SK-N-SH (cell line): ENCODE measurements around the gene CALU. TPM values are rescaled to one million over a fixed set of nuclear protein-coding genes. Genes with fewer than 3 reads are reported as not detected.

ENCODE experiments used
- CTCF ChIA-PET: fragments of 300-600, 350-600 bp; formaldehyde crosslinking; extraction: SDS; loops from one replicate; lab custom pipeline; 2021; lab: Yijun Ruan, JAX
- POLR2A ChIA-PET: fragments of 350-600 bp; sonication (Branson Sonifier 250); formaldehyde crosslinking; extraction: SDS; loops from one replicate; lab custom pipeline; 2020; ENCODE audit warnings: antibody characterized with exemption, inconsistent platforms; lab: Yijun Ruan, JAX
- DNase-seq: peaks from one replicate; pipeline ENCODE4 v3.0.0; 2012
- H2AFZ ChIP-seq: fragments of 200-600 bp; sonication (generic); 2 replicates; pipeline ENCODE4 v1.8.1; 2016; ENCODE audit warnings: antibody characterized with exemption, mild to moderate bottlenecking, low read depth
- H3F3A ChIP-seq: fragments of 200-600 bp; sonication (generic); replicated peaks from 2 replicates; pipeline ENCODE3; 2016; ENCODE audit warnings: antibody characterized with exemption, mild to moderate bottlenecking; ENCODE audit not compliant: insufficient read depth
- H3K27ac ChIP-seq, 2 experiments: fragments of 200-500 bp in 1 of 2; fragments of 200-600 bp in 1 of 2; sonication (Bioruptor generic) in 1 of 2; sonication (generic), shearing (Covaris generic) in 1 of 2; 2 replicates each; pipeline versions ENCODE4 v1.5.1 to v1.6.1; 2014 to 2016; ENCODE audit warnings: low read depth in 2 of 2, inconsistent platforms in 1 of 2, low read length in 1 of 2, mild to moderate bottlenecking in 1 of 2, mixed read lengths in 1 of 2
- H3K27me3 ChIP-seq: fragments of 200-600 bp; sonication (generic), shearing (Covaris generic); 2 replicates; pipeline ENCODE4 v1.6.1; 2016; ENCODE audit warnings: mixed run types; ENCODE audit not compliant: insufficient read depth
- H3K36me3 ChIP-seq, 2 experiments: fragments of 200-500 bp in 1 of 2; fragments of 200-600 bp in 1 of 2; sonication (Bioruptor generic) in 1 of 2; sonication (generic) in 1 of 2; replicated peaks in 1 of 2; 2 replicates each; pipeline versions ENCODE3 to v1.5.1; 2014 to 2016; ENCODE audit warnings: low read length in 1 of 2, mild to moderate bottlenecking in 1 of 2; ENCODE audit not compliant: insufficient read depth in 2 of 2, control insufficient read depth in 1 of 2
- H3K4me1 ChIP-seq, 2 experiments: fragments of 200-500 bp in 1 of 2; fragments of 200-600 bp in 1 of 2; sonication (Bioruptor generic) in 1 of 2; sonication (generic), shearing (Covaris generic) in 1 of 2; 2 replicates each; pipeline versions ENCODE4 v1.5.1 to v1.6.1; 2014 to 2016; ENCODE audit warnings: low read depth in 1 of 2, low read length in 1 of 2, mixed run types in 1 of 2; ENCODE audit not compliant: insufficient read depth in 2 of 2, control insufficient read depth in 1 of 2
- H3K4me2 ChIP-seq: fragments of 200-600 bp; sonication (generic), shearing (Covaris generic); 2 replicates; pipeline ENCODE4 v1.6.1; 2017; ENCODE audit warnings: mixed run types
- H3K4me3 ChIP-seq, 2 experiments: fragments of 200-500 bp in 1 of 2; fragments of 200-600 bp in 1 of 2; sonication (Bioruptor generic) in 1 of 2; sonication (generic), shearing (Covaris generic) in 1 of 2; 2 replicates each; pipeline versions ENCODE4 v1.5.1 to v1.8.1; 2014 to 2016; ENCODE audit warnings: low read depth in 2 of 2, inconsistent platforms in 1 of 2, low read length in 1 of 2, mild to moderate bottlenecking in 1 of 2, mixed read lengths in 1 of 2, moderate library complexity in 1 of 2
- H3K79me2 ChIP-seq: fragments of 200-600 bp; sonication (generic); 2 replicates; pipeline ENCODE4 v1.8.1; 2017; ENCODE audit warnings: mild to moderate bottlenecking; ENCODE audit not compliant: insufficient read depth
- H3K9ac ChIP-seq: fragments of 200-600 bp; sonication (generic); 2 replicates; pipeline ENCODE4 v1.6.1; 2017; ENCODE audit warnings: mixed run types
- H3K9me2 ChIP-seq: fragments of 200-600 bp; sonication (generic); 2 replicates; pipeline ENCODE4 v1.6.1; 2017; ENCODE audit warnings: mixed run types
- H3K9me3 ChIP-seq: fragments of 200-600 bp; sonication (generic); 2 replicates; pipeline ENCODE4 v1.6.1; 2017; ENCODE audit warnings: mixed run types, mild to moderate bottlenecking, moderate library complexity
- H4K20me1 ChIP-seq: fragments of 200-600 bp; sonication (generic); 2 replicates; pipeline ENCODE4 v1.6.1; 2017; ENCODE audit warnings: mild to moderate bottlenecking, mixed run types; ENCODE audit not compliant: insufficient read depth
- CHD2 ChIP-seq: fragments of 150-350 bp; IDR thresholded peaks from 2 replicates; pipeline ENCODE4 v1.6.1; 2018; ENCODE audit warnings: low read length; ENCODE audit not compliant: partially characterized antibody
- EZH2phosphoT487 ChIP-seq: fragments of 200-600 bp; sonication (generic); IDR thresholded peaks from 2 replicates; pipeline ENCODE4 v1.6.1; 2017; ENCODE audit warnings: low read depth, mixed run types, mild to moderate bottlenecking, antibody characterized with exemption, moderate library complexity, borderline replicate concordance
- FOSL2 ChIP-seq: IDR thresholded peaks from 2 replicates; pipeline ENCODE4 v1.4.0; 2012; ENCODE audit warnings: low read depth, mild to moderate bottlenecking, moderate library complexity, borderline replicate concordance
- FOXJ3 ChIP-seq: sonication (generic); formaldehyde crosslinking; IDR thresholded peaks from 2 replicates; pipeline ENCODE4 v1.5.1; 2020; ENCODE audit warnings: mild to moderate bottlenecking, missing genetic modification reagents
- GABPA ChIP-seq: IDR thresholded peaks from 2 replicates; pipeline ENCODE4 v1.4.0; 2012; ENCODE audit warnings: low read depth, mild to moderate bottlenecking
- GATA2 ChIP-seq: sonication (generic); formaldehyde crosslinking; IDR thresholded peaks from 2 replicates; pipeline ENCODE4 v1.5.0; 2020; ENCODE audit warnings: mild to moderate bottlenecking, missing genetic modification reagents
- JUND ChIP-seq: IDR thresholded peaks from 2 replicates; pipeline ENCODE4 v1.4.0; 2012
- NFIC ChIP-seq: IDR thresholded peaks from 2 replicates; pipeline ENCODE4 v1.4.0; 2012; ENCODE audit warnings: borderline replicate concordance
- RFX5 ChIP-seq: IDR thresholded peaks from 2 replicates; pipeline ENCODE4 v1.6.1; 2012; ENCODE audit warnings: mild to moderate bottlenecking, improper control_type of control experiment, low read length
- RXRA ChIP-seq: IDR thresholded peaks from 2 replicates; pipeline ENCODE4 v1.4.0; 2012; ENCODE audit warnings: low read depth, mild to moderate bottlenecking, borderline replicate concordance
- SIN3A ChIP-seq: IDR thresholded peaks from 2 replicates; pipeline ENCODE4 v1.6.1; 2012; ENCODE audit warnings: low read depth, mild to moderate bottlenecking, low read length, moderate library complexity, borderline replicate concordance
- TCF12 ChIP-seq: IDR thresholded peaks from 2 replicates; pipeline ENCODE4 v1.4.0; 2012
- TEAD4 ChIP-seq: IDR thresholded peaks from 2 replicates; pipeline ENCODE4 v1.4.0; 2012; ENCODE audit warnings: mild to moderate bottlenecking, borderline replicate concordance; ENCODE audit not compliant: insufficient read depth
- WGBS: methylation state at CpG from one replicate; pipeline ENCODE4 v1.1.6; 2017; ENCODE audit warnings: low lambda C conversion rate; 5-methylcytosine and 5-hydroxymethylcytosine counted together
- polyA plus RNA-seq, 3 experiments: library from polyadenylated mRNA; depleted of rRNA; stranded (reverse); fragments of >200 nt; gene quantifications; 2 replicates each; pipeline ENCODE4 v1.2.3, GENCODE V29; 2012
- TF ChIP-seq, protein P1 (sequence below): IDR thresholded peaks from 2 replicates; pipeline ENCODE4 v1.4.0; 2012; ENCODE audit warnings: low read depth
- TF ChIP-seq, protein P2 (sequence below): fragments of 150-350 bp; IDR thresholded peaks from 2 replicates; pipeline ENCODE4 v1.6.1; 2016; ENCODE audit warnings: mild to moderate bottlenecking, low read depth, low read length
- TF ChIP-seq, protein P3 (sequence below): fragments of 150-350 bp; IDR thresholded peaks from 2 replicates; pipeline ENCODE4 v1.6.1; 2017; ENCODE audit warnings: antibody characterized with exemption, low read length, low read depth, borderline replicate concordance
- TF ChIP-seq, protein P4 (sequence below): fragments of 200-600 bp; sonication (generic); IDR thresholded peaks from 2 replicates; pipeline ENCODE4 v1.6.1; 2017; ENCODE audit warnings: antibody characterized with exemption, mild to moderate bottlenecking, moderate library complexity
- TF ChIP-seq, protein P5 (sequence below): IDR thresholded peaks from 2 replicates; pipeline ENCODE4; 2012
- TF ChIP-seq, protein P6 (sequence below): IDR thresholded peaks from 2 replicates; pipeline ENCODE4 v1.4.0; 2012; ENCODE audit warnings: low read depth, borderline replicate concordance

Gene CALU
- polyA plus RNA-seq, 1 of the 3 experiments (the other 2 are of a cell fraction), result 195 TPM

DNA sequence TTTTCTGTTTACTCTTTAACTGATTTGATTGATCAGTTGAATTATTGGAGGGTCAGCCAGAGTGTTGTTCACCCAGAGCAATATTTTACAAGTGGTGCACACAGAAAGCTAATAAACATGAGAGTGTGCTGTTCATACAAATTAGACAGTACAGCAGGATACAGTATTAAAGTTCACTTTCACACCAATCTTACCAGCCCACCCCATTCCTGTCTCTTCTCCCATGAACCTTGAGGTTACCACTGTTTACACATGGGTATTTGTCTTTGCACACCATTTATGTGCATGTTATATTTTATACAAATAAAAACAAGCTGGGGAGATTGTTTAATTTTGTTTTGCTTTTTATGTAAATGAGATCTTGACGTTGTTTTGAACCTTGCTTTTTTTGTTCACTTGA is 6.5 kb downstream of the CALU start:
- peaks cover 100% of the 10 kb centered on the region for H3K79me2 ChIP-seq
- no peak for TF ChIP-seq JUND
- TF ChIP-seq, protein P1, sequence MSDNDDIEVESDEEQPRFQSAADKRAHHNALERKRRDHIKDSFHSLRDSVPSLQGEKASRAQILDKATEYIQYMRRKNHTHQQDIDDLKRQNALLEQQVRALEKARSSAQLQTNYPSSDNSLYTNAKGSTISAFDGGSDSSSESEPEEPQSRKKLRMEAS, result no peak
- TF ChIP-seq FOXJ3 (CRISPR knock-in tag), result no peak
- TF ChIP-seq RFX5, result no peak
- no peak for TF ChIP-seq GATA2 (CRISPR knock-in tag)
- TF ChIP-seq CHD2, result no peak
- TF ChIP-seq SIN3A, result no peak
- no peak for TF ChIP-seq TCF12
- TF ChIP-seq, protein P2, sequence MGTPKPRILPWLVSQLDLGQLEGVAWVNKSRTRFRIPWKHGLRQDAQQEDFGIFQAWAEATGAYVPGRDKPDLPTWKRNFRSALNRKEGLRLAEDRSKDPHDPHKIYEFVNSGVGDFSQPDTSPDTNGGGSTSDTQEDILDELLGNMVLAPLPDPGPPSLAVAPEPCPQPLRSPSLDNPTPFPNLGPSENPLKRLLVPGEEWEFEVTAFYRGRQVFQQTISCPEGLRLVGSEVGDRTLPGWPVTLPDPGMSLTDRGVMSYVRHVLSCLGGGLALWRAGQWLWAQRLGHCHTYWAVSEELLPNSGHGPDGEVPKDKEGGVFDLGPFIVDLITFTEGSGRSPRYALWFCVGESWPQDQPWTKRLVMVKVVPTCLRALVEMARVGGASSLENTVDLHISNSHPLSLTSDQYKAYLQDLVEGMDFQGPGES, result no peak
- TF ChIP-seq, protein P3, sequence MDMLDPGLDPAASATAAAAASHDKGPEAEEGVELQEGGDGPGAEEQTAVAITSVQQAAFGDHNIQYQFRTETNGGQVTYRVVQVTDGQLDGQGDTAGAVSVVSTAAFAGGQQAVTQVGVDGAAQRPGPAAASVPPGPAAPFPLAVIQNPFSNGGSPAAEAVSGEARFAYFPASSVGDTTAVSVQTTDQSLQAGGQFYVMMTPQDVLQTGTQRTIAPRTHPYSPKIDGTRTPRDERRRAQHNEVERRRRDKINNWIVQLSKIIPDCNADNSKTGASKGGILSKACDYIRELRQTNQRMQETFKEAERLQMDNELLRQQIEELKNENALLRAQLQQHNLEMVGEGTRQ, result no peak
- no peak for TF ChIP-seq TEAD4
- no peak for TF ChIP-seq FOSL2
- TF ChIP-seq, protein P4, sequence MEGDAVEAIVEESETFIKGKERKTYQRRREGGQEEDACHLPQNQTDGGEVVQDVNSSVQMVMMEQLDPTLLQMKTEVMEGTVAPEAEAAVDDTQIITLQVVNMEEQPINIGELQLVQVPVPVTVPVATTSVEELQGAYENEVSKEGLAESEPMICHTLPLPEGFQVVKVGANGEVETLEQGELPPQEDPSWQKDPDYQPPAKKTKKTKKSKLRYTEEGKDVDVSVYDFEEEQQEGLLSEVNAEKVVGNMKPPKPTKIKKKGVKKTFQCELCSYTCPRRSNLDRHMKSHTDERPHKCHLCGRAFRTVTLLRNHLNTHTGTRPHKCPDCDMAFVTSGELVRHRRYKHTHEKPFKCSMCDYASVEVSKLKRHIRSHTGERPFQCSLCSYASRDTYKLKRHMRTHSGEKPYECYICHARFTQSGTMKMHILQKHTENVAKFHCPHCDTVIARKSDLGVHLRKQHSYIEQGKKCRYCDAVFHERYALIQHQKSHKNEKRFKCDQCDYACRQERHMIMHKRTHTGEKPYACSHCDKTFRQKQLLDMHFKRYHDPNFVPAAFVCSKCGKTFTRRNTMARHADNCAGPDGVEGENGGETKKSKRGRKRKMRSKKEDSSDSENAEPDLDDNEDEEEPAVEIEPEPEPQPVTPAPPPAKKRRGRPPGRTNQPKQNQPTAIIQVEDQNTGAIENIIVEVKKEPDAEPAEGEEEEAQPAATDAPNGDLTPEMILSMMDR, result no peak
- TF ChIP-seq GABPA, result no peak
- TF ChIP-seq, protein P5, sequence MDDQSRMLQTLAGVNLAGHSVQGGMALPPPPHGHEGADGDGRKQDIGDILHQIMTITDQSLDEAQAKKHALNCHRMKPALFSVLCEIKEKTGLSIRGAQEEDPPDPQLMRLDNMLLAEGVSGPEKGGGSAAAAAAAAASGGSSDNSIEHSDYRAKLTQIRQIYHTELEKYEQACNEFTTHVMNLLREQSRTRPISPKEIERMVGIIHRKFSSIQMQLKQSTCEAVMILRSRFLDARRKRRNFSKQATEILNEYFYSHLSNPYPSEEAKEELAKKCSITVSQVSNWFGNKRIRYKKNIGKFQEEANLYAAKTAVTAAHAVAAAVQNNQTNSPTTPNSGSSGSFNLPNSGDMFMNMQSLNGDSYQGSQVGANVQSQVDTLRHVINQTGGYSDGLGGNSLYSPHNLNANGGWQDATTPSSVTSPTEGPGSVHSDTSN, result no peak
- no peak for TF ChIP-seq RXRA
- no peak for TF ChIP-seq EZH2phosphoT487
- TF ChIP-seq NFIC, result no peak
- TF ChIP-seq, protein P6, sequence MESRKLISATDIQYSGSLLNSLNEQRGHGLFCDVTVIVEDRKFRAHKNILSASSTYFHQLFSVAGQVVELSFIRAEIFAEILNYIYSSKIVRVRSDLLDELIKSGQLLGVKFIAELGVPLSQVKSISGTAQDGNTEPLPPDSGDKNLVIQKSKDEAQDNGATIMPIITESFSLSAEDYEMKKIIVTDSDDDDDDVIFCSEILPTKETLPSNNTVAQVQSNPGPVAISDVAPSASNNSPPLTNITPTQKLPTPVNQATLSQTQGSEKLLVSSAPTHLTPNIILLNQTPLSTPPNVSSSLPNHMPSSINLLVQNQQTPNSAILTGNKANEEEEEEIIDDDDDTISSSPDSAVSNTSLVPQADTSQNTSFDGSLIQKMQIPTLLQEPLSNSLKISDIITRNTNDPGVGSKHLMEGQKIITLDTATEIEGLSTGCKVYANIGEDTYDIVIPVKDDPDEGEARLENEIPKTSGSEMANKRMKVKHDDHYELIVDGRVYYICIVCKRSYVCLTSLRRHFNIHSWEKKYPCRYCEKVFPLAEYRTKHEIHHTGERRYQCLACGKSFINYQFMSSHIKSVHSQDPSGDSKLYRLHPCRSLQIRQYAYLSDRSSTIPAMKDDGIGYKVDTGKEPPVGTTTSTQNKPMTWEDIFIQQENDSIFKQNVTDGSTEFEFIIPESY, result no peak
- H3F3A ChIP-seq, result peaks cover 26% of the 10 kb centered on the region
- H3K9me3 ChIP-seq, result no peaks in the 10 kb centered on the region
- H3K4me1 ChIP-seq, result peaks cover 8 to 14% of the 10 kb centered on the region in 2 experiments; a peak in 3 of 4 replicates
- peaks cover 32 to 69% of the 10 kb centered on the region in 2 experiments for H3K36me3 ChIP-seq
- H3K4me3 ChIP-seq, result no peak overlapping the region
- H3K9ac ChIP-seq, result no peak overlapping the region
- peaks cover 100% of the 10 kb centered on the region for H4K20me1 ChIP-seq
- DNase-seq, result no peak
- no peak overlapping the region for H3K4me2 ChIP-seq
- no peaks in the 10 kb centered on the region for H3K9me2 ChIP-seq
- WGBS, result 93% methylated on average over 1 of the region's 1 CpG
- no peak overlapping the region for H2AFZ ChIP-seq
- no peak overlapping the region for H3K27ac ChIP-seq
- ChIA-PET POLR2A (interaction anchor here (0.5 kb wide), 1 partner anchor 10 kb away, joined by 4 read pairs; no protein-coding TSS in a partner anchor), CTCF (interaction anchor here (1.1 kb wide), 1 partner anchor 8 kb away, joined by 4 read pairs; no protein-coding TSS in a partner anchor)
- H3K27me3 ChIP-seq, result no peaks in the 10 kb centered on the region
